H9 (cell line): ENCODE measurements around the gene MXD4. TPM values are rescaled to one million over a fixed set of nuclear protein-coding genes. Genes with fewer than 3 reads are reported as not detected.

ENCODE experiments used
- DNase-seq: peaks from one replicate; pipeline ENCODE4 v3.0.0-alpha.2; 2017
- H2AFZ ChIP-seq: one replicate; pipeline ENCODE4 v1.6.1; 2013; ENCODE audit warnings: mild to moderate bottlenecking, low read length, control low read depth, moderate library complexity
- H2AK5ac ChIP-seq: 2 replicates; pipeline ENCODE4 v1.6.1; 2013; ENCODE audit warnings: low read length, control low read depth, mixed read lengths; ENCODE audit not compliant: insufficient read length
- H2BK120ac ChIP-seq: one replicate; pipeline ENCODE4 v1.6.1; 2013; ENCODE audit warnings: low read depth, mild to moderate bottlenecking, low read length, control low read depth, inconsistent platforms; ENCODE audit not compliant: poor library complexity, severe bottlenecking
- H2BK12ac ChIP-seq: 2 replicates; pipeline ENCODE4 v1.6.1; 2013; ENCODE audit warnings: low read length, control low read depth, mixed read lengths, low read depth; ENCODE audit not compliant: insufficient read length
- H2BK15ac ChIP-seq: 2 replicates; pipeline ENCODE4 v1.6.1; 2013; ENCODE audit warnings: low read depth, low read length, control low read depth
- H2BK20ac ChIP-seq: one replicate; pipeline ENCODE4 v1.6.1; 2013; ENCODE audit warnings: low read depth, mild to moderate bottlenecking, low read length, control low read depth, inconsistent platforms; ENCODE audit not compliant: poor library complexity, severe bottlenecking
- H2BK5ac ChIP-seq: 2 replicates; pipeline ENCODE4 v1.6.1; 2013; ENCODE audit warnings: low read length, control low read depth, mixed read lengths; ENCODE audit not compliant: insufficient read length
- H3K14ac ChIP-seq: 2 replicates; pipeline ENCODE4 v1.6.1; 2013; ENCODE audit warnings: low read length, control low read depth; ENCODE audit not compliant: insufficient read depth
- H3K18ac ChIP-seq: 2 replicates; pipeline ENCODE4 v1.6.1; 2013; ENCODE audit warnings: low read depth, mild to moderate bottlenecking, mixed read lengths, low read length, control low read depth; ENCODE audit not compliant: insufficient read length
- H3K23ac ChIP-seq: 2 replicates; pipeline ENCODE4 v1.6.1; 2013; ENCODE audit warnings: low read length, control low read depth, mixed read lengths, low read depth; ENCODE audit not compliant: insufficient read length
- H3K23me2 ChIP-seq: 2 replicates; pipeline ENCODE4 v1.6.1; 2013; ENCODE audit warnings: low read depth, mild to moderate bottlenecking, mixed read lengths, low read length, control low read depth; ENCODE audit not compliant: insufficient read length, poor library complexity, severe bottlenecking
- H3K27ac ChIP-seq: 2 replicates; pipeline ENCODE4 v1.5.1; 2013; ENCODE audit warnings: low read length, control low read depth, mixed read lengths, low read depth; ENCODE audit not compliant: insufficient read length
- H3K27me3 ChIP-seq: 2 replicates; pipeline ENCODE4 v1.6.1; 2013; ENCODE audit warnings: low read length, control low read depth, inconsistent platforms; ENCODE audit not compliant: insufficient read depth
- H3K4ac ChIP-seq: 2 replicates; pipeline ENCODE4 v1.6.1; 2013; ENCODE audit warnings: low read depth, mild to moderate bottlenecking, control low read depth, inconsistent platforms, low read length, moderate library complexity
- H3K4me1 ChIP-seq: 2 replicates; pipeline ENCODE4 v1.6.1; 2013; ENCODE audit warnings: low read length, control low read depth, inconsistent platforms; ENCODE audit not compliant: insufficient read depth
- H3K4me2 ChIP-seq: 2 replicates; pipeline ENCODE4 v1.6.1; 2013; ENCODE audit warnings: low read length, control low read depth, mixed read lengths; ENCODE audit not compliant: insufficient read length, insufficient read depth
- H3K56ac ChIP-seq: 2 replicates; pipeline ENCODE4 v1.6.1; 2013; ENCODE audit warnings: low read depth, mild to moderate bottlenecking, mixed read lengths, low read length, control low read depth; ENCODE audit not compliant: insufficient read length
- H3K79me1 ChIP-seq: 2 replicates; pipeline ENCODE4 v1.6.1; 2013; ENCODE audit warnings: low read depth, mild to moderate bottlenecking, moderate library complexity, low read length, control low read depth, inconsistent platforms; ENCODE audit not compliant: insufficient read depth, poor library complexity, severe bottlenecking
- H3K79me2 ChIP-seq: 2 replicates; pipeline ENCODE4 v1.6.1; 2013; ENCODE audit warnings: low read length, control low read depth, inconsistent platforms; ENCODE audit not compliant: insufficient read depth
- H3K9ac ChIP-seq: 2 replicates; pipeline ENCODE4 v1.6.1; 2013; ENCODE audit warnings: low read length, control low read depth, mixed read lengths; ENCODE audit not compliant: insufficient read length; ENCODE audit errors: extremely low read depth
- H3K9me3 ChIP-seq: one replicate; pipeline ENCODE4 v1.6.1; 2013; ENCODE audit warnings: low read depth, low read length, inconsistent platforms; ENCODE audit not compliant: control insufficient read depth
- H3T11ph ChIP-seq: one replicate; pipeline ENCODE4 v1.6.1; 2013; ENCODE audit warnings: mild to moderate bottlenecking, low read length, control low read depth, inconsistent platforms
- H4K20me1 ChIP-seq: one replicate; pipeline ENCODE4 v1.6.1; 2013; ENCODE audit not compliant: control insufficient read depth, insufficient read length, insufficient read depth
- H4K5ac ChIP-seq: 2 replicates; pipeline ENCODE4 v1.6.1; 2013; ENCODE audit warnings: low read depth, mild to moderate bottlenecking, mixed read lengths, low read length, control low read depth; ENCODE audit not compliant: insufficient read length
- H4K8ac ChIP-seq: replicated peaks from 2 replicates; pipeline ENCODE4 v1.6.1; 2013; ENCODE audit warnings: low read length, control low read depth, mixed read lengths, low read depth; ENCODE audit not compliant: insufficient read length
- H4K91ac ChIP-seq: 2 replicates; pipeline ENCODE4 v1.6.1; 2013; ENCODE audit warnings: low read depth, mild to moderate bottlenecking, moderate library complexity, mixed read lengths, low read length, control low read depth; ENCODE audit not compliant: insufficient read length
- H3K27ac Mint-ChIP-seq, 3 experiments: 2 replicates in 2 of 3; 3 replicates in 1 of 3; pipeline ENCODE4 v1.8.0; 2020 to 2021; ENCODE audit warnings: mixed read lengths in 3 of 3, mild to moderate bottlenecking in 1 of 3, moderate library complexity in 1 of 3
- H3K27me3 Mint-ChIP-seq: 2 replicates; pipeline ENCODE4 v1.8.0; 2021; ENCODE audit warnings: low read depth, mild to moderate bottlenecking, moderate library complexity, mixed read lengths
- H3K36me3 Mint-ChIP-seq, 3 experiments: 2 replicates in 2 of 3; 3 replicates in 1 of 3; pipeline ENCODE4 v1.8.0; 2020 to 2021; ENCODE audit warnings: low read depth in 3 of 3, mixed read lengths in 3 of 3; ENCODE audit not compliant: insufficient read depth in 1 of 3
- H3K4me1 Mint-ChIP-seq, 2 experiments: 2 replicates each; pipeline ENCODE4 v1.8.0; 2020; ENCODE audit warnings: mixed read lengths in 2 of 2
- H3K4me3 Mint-ChIP-seq, 2 experiments: 2 replicates in 1 of 2; 3 replicates in 1 of 2; pipeline ENCODE4 v1.8.0; 2020 to 2021; ENCODE audit warnings: mild to moderate bottlenecking in 2 of 2, mixed read lengths in 2 of 2, moderate library complexity in 1 of 2
- H3K9me3 Mint-ChIP-seq, 2 experiments: 2 replicates in 1 of 2; 3 replicates in 1 of 2; pipeline ENCODE4 v1.8.0; 2020; ENCODE audit warnings: mild to moderate bottlenecking in 2 of 2, mixed read lengths in 2 of 2, moderate library complexity in 1 of 2
- WGBS: extraction: QIAGEN DNeasy Blood & Tissue Kit; methylation state at CpG from one replicate; pipeline ENCODE4 v1.1.7; 2013; ENCODE audit warnings: missing lambda C conversion rate, low lambda C conversion rate, mixed read lengths; ENCODE audit not compliant: insufficient read length; ENCODE audit errors: extremely low coverage; 5-methylcytosine and 5-hydroxymethylcytosine counted together
- total RNA-seq: library from RNA; stranded (reverse); gene quantifications from 2 replicates; pipeline ENCODE4 v1.2.1, GENCODE V29; 2021
- TF ChIP-seq, protein P1 (sequence below): fragments of 200-600 bp; sonication (generic); conservative IDR thresholded peaks from 3 replicates; pipeline ENCODE4 v1.8.0; 2021; ENCODE audit warnings: antibody characterized with exemption, mild to moderate bottlenecking

The MXD4 gene
- total RNA-seq, 1 experiment from 2014 or later = 24.1 TPM

GRCh38 chr4:2284161-2284933 is 22.4 kb upstream of the MXD4 start:
- Histone ChIP-seq H3K23ac (no peak overlapping the region), H2BK15ac (no peak overlapping the region), H3K56ac (no peak overlapping the region), H3T11ph (no peak overlapping the region), H2BK5ac (no peak overlapping the region), H4K20me1 (no peaks in the 10 kb centered on the region), H4K8ac (no peak overlapping the region), H3K79me1 (no peaks in the 10 kb centered on the region), H3K14ac (no peak overlapping the region), H3K27ac (no peak overlapping the region), H3K4me1 (no peaks in the 10 kb centered on the region; the same call in 1 of the 2 replicates), H2AFZ (no peak overlapping the region), H4K91ac (no peak overlapping the region), H2BK12ac (no peak overlapping the region), H3K23me2 (no peaks in the 10 kb centered on the region), H4K5ac (no peak overlapping the region), H3K9ac (no peak overlapping the region), H3K4ac (no peak overlapping the region), H3K9me3 (no peaks in the 10 kb centered on the region), H2AK5ac (no peak overlapping the region), H3K18ac (no peak overlapping the region), H2BK120ac (no peak overlapping the region), H3K4me2 (no peak overlapping the region), H3K79me2 (no peaks in the 10 kb centered on the region), H3K27me3 (no peaks in the 10 kb centered on the region), H2BK20ac (no peak overlapping the region)
- Mint-ChIP-seq H3K27ac (peak overlapping the region in 1 of 3 experiments; percentile 48; a peak in 1 of 7 replicates), H3K4me3 (no peak overlapping the region), H3K9me3 (no peaks in the 10 kb centered on the region), H3K4me1 (peaks cover 4 to 15% of the 10 kb centered on the region in 2 experiments; a peak in 3 of 4 replicates), H3K27me3 (peaks cover 3% of the 10 kb centered on the region), H3K36me3 (no peaks in the 10 kb centered on the region; a peak in 1 of 7 replicates)
- no peak for DNase-seq
- no CpG with 5 or more reads among the region's 23 CpGs for WGBS
- TF ChIP-seq, protein P1, sequence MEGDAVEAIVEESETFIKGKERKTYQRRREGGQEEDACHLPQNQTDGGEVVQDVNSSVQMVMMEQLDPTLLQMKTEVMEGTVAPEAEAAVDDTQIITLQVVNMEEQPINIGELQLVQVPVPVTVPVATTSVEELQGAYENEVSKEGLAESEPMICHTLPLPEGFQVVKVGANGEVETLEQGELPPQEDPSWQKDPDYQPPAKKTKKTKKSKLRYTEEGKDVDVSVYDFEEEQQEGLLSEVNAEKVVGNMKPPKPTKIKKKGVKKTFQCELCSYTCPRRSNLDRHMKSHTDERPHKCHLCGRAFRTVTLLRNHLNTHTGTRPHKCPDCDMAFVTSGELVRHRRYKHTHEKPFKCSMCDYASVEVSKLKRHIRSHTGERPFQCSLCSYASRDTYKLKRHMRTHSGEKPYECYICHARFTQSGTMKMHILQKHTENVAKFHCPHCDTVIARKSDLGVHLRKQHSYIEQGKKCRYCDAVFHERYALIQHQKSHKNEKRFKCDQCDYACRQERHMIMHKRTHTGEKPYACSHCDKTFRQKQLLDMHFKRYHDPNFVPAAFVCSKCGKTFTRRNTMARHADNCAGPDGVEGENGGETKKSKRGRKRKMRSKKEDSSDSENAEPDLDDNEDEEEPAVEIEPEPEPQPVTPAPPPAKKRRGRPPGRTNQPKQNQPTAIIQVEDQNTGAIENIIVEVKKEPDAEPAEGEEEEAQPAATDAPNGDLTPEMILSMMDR = no peak
